ENCODE results near the gene PPP2R5C. TPM values are rescaled to one million over a fixed set of nuclear protein-coding genes. Genes with fewer than 3 reads are reported as not detected.
"Not testable (repeated sequence)": the region's sequence is repeated elsewhere in the genome, so short reads cannot be mapped to it uniquely, and the experiment has no call there.

The PPP2R5C gene
- polyA plus RNA-seq, 5 donors = 85.5 to 131 (median 116) TPM

DNA sequence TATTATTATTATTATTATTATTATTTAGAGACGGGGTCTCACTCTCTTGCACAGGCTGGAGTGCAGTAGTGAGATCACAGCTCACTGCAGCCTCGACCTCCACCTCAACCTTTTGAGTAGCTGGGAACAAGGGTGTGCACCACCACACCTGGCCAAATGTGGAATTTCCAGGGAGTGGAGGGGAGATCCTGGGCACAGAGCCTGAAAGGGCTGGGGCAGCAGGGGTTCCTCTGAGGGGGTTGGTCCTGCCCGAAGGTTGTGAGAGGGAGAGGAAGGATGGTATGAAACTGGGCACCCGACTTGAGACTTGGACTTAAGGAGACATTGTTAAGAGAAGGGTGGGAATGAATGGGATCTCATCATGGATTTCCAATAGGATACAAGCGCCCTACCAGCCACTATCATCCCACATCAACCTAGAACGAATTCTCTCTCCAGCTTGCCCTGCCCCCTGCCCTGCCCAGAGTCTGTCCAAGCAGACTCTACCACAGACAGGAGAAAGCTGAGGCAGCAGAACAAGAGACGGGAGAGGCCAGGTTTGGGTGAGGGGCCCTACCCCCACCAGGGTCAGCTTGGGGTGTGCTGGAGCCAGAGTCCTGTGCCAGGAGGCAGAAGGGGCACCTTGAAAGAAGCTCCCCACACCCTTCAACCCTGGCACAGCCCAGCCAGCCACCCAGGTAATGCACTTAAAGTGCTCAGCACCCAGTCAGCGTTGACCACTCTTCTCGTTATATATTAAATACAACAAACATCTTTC is 200.4 kb downstream of the PPP2R5C start:
- DNase-seq = no peak

DNA sequence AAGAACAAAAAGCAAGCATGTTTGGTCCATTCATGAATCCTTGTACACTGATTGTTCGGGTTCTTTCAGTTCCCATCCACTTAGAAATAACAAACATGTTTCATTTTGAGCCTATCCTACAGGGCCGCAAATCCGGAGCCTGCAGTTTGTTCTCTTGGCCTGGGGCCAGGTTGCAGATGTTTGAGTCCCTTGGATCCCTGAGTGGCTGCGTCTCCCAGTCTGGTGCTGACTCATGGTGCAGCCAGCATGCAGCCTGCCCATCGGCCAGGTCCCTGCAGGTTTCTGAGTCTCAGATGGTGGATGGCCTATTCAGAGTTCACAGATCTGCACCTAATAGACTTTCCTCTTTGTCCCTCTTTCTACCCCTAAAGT is 201.0 kb downstream of the PPP2R5C start:
- DNase-seq = no peak

DNA sequence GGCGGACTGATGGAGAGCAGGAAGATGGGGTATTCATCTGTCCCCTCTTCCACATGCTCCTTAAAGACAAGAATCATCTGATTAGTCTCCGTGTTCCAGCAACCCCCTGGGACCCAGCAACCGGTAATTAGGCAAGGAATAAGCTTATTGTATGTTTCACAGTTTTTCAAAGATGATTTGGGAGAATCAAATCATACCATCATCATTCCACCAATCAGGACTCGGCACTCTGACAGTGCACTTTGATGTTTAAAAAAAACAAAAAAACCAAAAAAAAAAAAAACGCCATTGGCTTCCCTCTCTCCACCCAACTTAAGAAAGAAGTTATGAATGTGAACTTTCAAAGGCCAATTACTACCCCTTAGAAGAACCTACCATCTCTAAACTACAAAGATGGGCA is 201.5 kb downstream of the PPP2R5C start:
- DNase-seq = no peak

DNA sequence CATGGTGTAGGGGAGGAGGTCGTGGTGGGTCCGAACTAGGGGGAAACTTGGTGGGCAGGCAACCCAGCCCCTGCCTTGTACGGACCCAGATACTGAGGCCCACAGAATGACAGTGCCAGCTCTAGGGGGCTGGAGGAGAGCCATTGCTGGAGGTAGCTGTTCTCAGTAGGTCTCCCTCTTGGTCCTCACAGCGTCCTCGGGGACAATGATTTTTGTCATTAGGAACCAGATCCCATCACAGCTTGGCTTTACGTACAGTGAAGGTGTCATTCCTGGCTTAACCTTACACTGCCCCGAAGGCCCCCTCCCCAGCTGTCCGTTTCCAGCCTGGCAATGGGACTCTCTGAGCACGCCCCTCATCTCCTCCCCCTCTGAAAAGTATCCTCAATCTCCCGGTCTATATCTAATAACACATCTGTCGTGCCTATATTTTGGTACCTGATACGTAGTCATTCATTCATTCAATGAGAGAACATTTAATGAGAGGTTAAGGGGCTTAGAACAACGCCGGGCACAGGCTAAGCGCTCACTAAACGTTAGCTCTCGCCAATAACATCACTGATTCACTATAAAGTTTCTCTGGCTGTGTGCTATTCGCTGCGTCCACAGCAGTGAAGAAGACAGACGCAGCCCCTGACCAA is 202.3 kb downstream of the PPP2R5C start:
- DNase-seq = no peak

DNA sequence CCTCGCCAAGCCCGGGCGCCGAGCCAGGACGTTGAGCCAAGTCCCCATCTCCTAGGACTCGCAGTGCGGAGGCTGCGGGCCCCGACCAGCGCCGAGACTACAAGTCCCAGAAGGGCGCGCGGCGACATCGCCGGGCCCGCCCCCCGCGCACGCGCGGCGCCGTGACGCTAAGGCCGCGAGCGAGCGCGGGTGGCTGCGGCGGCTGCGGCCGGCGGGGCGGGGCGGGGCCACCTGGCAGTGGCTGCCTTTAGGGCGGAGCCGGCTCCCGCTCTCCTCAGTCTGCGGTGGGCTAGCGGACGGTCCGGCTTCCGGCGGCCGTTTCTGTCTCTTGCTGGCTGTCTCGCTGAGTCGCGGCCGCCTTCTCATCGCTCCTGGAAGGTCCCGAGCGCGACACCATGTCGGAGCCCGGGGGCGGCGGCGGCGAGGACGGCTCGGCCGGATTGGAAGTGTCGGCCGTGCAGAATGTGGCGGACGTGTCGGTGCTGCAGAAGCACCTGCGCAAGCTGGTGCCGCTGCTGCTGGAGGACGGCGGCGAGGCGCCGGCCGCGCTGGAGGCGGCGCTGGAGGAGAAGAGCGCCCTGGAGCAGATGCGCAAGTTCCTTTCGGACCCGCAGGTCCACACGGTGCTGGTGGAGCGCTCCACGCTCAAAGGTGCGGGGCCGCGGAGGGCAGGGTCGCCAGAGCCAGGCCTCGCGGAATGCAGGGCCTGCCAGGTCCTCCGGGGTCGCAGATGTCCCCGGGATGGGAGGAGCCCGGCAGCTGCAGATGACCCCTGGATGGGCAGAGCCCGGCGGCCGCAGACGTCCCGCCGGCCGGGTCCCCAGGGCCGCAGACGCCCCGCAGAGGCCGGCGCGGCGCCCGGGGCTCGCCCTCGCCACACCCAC is 203.0 kb downstream of the PPP2R5C start, which contains the start of gene DYNC1H1:
TSS of gene DYNC1H1 (plus strand) at position 277 of the 884 bp plus-strand sequence. CDS start at position 396, 119 bp downstream.
- peak; percentile 96 to 98 for DNase-seq

DNA sequence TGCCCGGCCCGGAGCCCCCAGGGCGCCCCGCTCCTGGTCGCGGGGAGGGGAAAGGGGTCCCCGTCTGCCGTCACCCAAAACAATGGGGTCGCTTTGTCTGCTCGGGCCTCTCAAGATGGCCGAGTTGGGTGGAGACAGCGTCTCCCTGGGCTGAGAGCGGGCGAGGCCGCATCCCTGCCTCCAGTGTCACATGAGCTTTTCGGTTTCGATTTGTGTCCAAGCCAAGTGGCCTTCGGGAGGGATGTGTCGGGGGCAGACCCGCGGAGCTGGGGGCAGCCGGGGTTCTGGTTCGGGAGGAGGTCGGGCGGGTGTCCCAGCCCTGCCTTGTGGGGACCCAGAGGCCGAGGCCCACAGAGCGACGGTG is 203.7 kb downstream of the PPP2R5C start:
- peak in 1 of 2 donors; percentile 65 for DNase-seq

DNA sequence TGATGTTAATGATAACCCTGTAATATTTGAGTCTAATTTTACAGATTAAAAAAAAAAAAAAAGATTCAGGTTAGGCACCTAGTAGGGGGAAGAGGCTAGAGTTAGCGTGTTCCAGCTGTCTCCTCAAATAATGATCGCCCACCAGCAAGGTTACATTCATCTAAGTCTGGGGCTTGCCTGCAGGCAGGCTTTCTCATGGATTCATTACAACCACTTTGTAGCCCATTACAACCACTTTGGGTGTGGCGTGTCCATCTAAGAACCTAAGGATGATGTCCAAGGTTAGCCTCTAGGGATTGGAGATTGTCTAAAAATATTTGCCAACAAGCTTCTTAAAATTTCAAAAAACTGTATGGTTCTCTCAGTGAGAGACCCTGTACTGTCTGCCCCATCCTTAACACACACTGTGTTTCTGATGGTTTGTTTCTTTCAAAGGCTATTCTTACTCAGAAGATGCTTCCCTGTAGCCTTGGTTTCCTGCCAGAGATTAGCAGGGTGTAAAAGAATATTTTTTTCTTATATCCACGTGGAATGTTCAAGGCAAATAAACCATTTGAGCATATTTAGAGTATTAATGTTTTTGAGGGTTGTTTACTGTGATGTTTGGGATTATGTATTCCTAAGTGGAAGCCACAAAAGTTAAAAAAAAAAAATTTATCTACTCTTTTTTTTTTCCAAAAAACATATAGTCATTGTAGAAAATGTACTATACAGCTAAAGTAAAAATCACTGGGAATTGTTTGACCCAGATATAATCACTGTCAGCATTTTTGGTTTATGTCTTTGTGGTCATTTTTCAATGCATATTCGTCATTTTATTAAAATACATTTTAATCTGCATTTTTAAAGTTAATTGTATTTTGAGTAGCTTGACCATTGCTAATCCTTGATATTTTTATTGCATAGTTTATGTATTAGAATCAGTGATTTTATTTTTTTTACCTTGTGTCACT is 204.5 kb downstream of the PPP2R5C start:
- DNase-seq = no peak

DNA sequence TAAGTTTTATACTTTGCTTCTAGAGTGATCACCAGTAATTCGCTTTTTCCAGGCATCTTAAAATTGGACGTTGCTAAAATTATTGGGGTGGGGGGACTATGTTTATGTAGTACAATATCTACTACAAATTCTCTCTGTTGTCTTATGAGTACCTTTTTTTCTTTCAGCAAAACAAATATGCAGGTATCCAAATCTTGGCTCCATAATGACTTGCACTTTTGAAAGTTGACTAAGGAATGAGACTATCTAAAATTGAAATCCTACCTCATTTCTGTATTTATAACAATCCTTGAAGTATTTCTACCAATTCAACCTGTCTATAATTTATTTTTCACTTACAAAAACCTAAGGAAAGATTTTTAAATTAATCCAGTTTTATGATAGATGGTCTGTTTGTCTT is 205.2 kb downstream of the PPP2R5C start:
- DNase-seq = no peak

DNA sequence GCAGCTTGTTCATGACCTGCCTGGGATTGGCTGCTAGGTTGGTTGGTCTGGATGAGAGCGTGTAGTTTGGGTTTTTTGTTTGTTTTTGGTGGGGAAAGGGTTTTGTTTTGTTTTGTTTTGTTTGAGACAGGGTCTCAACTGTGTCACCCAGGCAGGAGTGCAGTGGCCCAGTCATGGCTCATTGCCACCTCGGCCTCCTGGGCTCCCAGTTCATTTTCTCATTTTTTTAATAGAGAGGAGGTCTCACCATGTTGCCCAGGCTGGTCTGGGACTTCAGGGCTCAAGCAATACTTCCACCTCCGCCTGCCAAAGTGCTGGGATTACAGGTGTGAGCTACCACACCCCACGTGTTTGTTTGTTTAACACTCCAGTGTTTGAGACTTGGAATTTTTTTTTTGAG is 206.7 kb downstream of the PPP2R5C start:
- no peak for DNase-seq

DNA sequence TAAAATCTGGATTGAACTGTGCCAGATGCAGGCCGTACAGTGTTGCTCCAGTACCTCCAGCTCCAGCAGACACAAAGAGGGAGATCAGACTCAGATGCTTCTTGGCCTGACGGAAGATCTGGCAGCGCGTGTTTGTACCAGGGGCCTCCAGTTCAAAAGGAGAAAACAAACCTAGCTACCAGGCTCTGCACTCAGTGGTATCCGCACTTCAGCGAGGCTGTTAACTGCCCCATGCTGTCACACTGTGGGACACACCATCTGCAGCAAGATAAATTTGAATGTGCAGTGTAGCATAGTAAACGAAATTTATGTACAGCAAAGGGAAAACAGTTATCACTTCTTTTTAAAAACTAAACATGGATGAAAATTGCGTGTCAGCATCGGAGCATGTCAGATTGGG is 208.0 kb downstream of the PPP2R5C start:
- DNase-seq = no peak

DNA sequence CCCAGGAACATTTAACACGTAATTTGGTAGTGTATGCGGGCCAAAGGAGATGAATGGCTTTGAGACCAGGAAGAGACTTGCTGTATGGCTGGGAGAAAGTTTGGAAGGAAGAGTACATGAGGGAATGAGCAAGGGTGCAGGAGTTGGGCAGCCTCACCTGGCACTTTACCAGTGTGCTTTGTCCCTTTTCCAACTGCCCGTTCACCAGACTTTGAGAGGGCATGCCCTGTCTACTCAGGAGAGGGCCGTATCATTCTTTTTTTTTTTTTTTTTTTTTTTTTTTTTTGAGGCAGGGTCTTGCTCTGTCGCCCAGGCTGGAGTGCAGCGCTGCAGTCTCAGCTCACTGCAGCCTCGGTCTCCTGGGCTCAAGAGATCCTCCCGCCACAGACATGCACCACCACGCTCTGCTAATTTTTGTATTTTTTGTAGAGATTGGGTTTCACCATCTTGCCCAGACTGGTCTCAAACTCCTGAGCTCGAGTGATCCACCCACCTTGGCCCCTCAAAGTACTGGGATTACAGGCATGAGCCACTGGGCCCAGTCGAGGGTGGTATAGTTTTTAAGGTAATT is 209.4 kb downstream of the PPP2R5C start:
- no peak for DNase-seq

DNA sequence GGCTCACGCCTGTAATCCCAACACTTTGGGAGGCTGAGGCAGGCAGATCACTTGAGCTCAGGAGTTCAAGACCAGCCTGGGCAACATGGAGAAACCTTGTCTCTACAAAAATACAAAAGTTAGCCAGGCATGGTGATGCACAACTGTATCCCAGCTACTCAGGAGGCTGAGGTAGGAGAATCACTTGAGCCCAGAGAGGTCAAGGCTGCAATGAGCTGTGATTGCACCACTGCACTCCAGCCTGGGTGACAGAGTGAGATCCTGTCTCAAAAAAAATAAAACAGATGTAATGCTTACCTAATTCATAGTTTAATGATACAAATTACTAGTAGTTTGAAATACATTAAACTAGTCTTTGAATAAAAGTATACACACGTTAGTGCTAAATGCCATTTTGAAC is 209.9 kb downstream of the PPP2R5C start:
- DNase-seq = not testable (repeated sequence)

DNA sequence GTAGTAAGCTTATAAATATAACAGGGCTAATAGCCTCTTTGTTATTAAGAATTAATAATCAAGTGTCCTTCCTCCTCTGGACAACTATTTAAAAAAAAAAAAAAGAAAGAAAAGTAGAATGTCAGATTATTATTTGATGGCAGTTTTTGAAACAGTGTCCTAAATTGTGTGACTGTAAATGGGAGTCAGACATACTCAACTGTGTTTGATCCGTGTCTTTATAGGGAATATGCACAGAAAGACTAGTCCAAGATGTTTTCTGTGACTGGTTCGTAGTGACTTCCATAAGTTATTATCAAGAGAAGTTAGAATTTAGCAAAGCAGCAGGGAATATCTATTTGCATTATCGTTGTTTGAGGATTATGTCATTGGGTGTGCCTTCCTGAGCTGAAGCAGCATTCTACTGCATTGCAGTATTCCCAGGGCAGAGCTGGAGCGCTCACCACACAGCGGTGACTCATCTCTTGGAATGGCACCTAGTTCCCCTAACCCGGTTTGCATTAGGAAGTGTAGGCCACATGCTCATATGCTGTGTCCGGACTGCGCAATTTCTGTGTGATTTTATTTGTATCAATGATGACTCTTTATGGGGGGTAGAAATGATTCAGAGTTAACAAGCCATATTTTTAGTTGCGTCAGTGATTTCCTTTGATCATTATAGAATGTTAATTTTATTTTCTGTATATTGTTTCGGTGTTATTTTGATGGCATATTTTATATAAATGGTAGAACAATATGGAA is 210.8 kb downstream of the PPP2R5C start:
- DNase-seq = peak in 1 of 2 donors; percentile 17

DNA sequence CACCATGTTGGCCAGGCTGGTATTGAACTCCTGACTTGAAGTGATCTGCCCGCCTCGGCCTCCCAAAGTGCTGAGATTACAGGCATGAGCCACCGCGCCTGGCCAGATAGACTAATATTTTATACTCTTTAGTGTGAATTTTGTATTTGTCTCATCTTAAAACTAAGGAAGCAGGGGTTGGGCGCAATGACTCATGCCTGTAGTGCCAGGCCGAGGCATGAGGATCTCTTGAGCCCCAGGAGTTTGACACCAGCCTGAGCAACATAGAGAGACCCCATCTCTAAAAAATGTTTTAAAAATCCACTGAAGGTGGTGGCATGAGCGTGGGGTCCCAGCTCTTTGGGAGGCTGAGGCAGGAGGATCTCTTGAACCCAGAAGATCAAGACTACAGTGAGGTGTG is 211.8 kb downstream of the PPP2R5C start:
- DNase-seq = no peak

DNA sequence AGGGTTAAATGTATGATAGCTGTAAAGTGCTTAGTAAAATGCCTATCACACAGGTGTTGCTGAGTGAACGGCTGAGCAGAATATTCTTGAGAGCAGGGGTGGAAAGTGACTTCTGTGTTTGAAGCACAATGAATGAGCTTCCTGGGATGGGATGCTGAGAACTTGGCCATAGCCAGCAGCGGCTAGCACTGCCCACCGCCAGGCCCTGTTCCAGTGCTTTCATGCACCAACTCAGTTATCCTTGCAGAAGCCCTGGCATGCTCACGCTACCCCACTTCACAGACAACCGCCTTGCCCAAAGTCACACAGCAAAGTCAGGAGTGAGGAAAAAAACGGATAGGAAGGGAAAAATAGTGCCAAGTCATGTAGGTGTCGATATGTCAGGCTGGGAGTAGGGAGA is 213.7 kb downstream of the PPP2R5C start:
- DNase-seq = no peak

Other genes starting within 250 kb of the PPP2R5C start
- gene DIO3, start 200.2 kb upstream of the PPP2R5C start, polyA plus RNA-seq (ENCODE audit: insufficient read depth in 1 of 5, insufficient read length in 5 of 5, low replicate concordance in 1 of 5) = under 1 TPM; 0.08 to 0.61 (median 0.37) TPM
- gene DYNC1H1, start 202.9 kb downstream of the PPP2R5C start, polyA plus RNA-seq (ENCODE audit: insufficient read depth in 1 of 5, insufficient read length in 5 of 5, low replicate concordance in 1 of 5) = 100 to 1,000 TPM; 266 to 332 (median 277) TPM

All from right lung (tissue), 5 donors.